ENCODE results near the gene ARHGAP6. TPM values are rescaled to one million over a fixed set of nuclear protein-coding genes. Genes with fewer than 3 reads are reported as not detected.
"Not testable (repeated sequence)": the region's sequence is repeated elsewhere in the genome, so short reads cannot be mapped to it uniquely, and the experiment has no call there.

The ARHGAP6 gene
- total RNA-seq, 6 donors from 2014 or later, result 14.4 to 40.9 (median 18.0) TPM

DNA sequence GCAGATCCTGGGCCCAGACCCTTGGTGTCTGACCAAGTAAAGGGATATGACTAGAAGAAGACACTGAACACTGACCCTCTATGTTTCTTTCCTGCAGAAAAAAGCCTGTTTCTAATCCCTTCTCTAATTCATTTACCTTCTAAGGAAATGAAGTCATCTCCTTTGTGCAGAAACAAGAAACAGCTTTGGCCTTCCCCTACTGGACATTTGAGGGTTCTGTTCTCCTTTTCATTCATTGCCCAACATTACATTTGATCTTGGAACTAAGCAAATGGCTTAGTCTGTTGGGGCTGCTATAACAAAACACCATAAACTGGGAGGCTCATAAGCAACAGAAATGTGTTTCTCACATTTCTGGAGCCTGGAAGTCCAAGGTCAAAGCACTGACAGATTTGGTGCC, 534.6 kb downstream of the ARHGAP6 start:
- TF ChIP-seq POLR2A (IDR thresholded peaks at IDR 0.05), result no peak
- TF ChIP-seq POLR2AphosphoS5 (IDR thresholded peaks at IDR 0.05), result no peak
- no peak for TF ChIP-seq EP300 (IDR thresholded peaks at IDR 0.05)
- TF ChIP-seq, protein P1, sequence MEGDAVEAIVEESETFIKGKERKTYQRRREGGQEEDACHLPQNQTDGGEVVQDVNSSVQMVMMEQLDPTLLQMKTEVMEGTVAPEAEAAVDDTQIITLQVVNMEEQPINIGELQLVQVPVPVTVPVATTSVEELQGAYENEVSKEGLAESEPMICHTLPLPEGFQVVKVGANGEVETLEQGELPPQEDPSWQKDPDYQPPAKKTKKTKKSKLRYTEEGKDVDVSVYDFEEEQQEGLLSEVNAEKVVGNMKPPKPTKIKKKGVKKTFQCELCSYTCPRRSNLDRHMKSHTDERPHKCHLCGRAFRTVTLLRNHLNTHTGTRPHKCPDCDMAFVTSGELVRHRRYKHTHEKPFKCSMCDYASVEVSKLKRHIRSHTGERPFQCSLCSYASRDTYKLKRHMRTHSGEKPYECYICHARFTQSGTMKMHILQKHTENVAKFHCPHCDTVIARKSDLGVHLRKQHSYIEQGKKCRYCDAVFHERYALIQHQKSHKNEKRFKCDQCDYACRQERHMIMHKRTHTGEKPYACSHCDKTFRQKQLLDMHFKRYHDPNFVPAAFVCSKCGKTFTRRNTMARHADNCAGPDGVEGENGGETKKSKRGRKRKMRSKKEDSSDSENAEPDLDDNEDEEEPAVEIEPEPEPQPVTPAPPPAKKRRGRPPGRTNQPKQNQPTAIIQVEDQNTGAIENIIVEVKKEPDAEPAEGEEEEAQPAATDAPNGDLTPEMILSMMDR (IDR thresholded peaks at IDR 0.05), result no peak
- no peaks in the 10 kb centered on the region for H3K9me3 ChIP-seq

DNA sequence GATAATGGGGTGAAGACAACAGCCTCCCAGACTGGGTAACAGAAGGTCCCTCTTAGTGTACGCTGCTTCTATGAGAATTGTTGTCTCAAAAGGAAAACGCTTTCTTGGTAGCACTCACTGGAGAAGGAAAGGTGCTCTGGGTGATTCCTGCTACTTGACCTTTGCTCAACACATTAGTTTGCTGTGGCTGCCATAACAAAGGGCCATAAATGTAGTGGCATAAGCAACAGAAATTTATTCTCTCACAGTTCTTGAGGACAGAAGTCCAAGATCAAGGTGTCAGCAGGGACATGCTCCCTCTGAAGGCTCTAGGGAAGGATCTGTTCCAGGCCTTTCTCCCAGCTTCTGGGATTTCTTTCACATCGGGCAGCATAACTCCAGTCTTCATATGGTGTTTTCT, 535.6 kb downstream of the ARHGAP6 start:
- no peak for DNase-seq
- Histone ChIP-seq H3K9me3 (no peaks in the 10 kb centered on the region), H3K4me3 (no peak overlapping the region), H3K27ac (no peak overlapping the region), H3K27me3 (no peaks in the 10 kb centered on the region), H3K4me1 (no peaks in the 10 kb centered on the region), H3K36me3 (no peaks in the 10 kb centered on the region)
- ATAC-seq (ENCODE audit: low FRiP score in 2 of 2), result no peak
- WGBS, 2 donors, result 62 to 92% methylated on average over 2 to 3 of the region's 3 CpGs
- TF ChIP-seq POLR2AphosphoS5 (IDR thresholded peaks at IDR 0.05) (no peak), POLR2A (IDR thresholded peaks at IDR 0.05) (no peak), EP300 (IDR thresholded peaks at IDR 0.05) (no peak)
- TF ChIP-seq, protein P1 (IDR thresholded peaks at IDR 0.05), result no peak

More for the DNA sequence above, 534.6 kb downstream of the ARHGAP6 start:
- ATAC-seq (ENCODE audit: low FRiP score in 2 of 2) (no peak), DNase-seq (no peak)
- H3K36me3 ChIP-seq, result no peaks in the 10 kb centered on the region
- H3K27me3 ChIP-seq, result no peaks in the 10 kb centered on the region
- no peak overlapping the region for H3K27ac ChIP-seq
- no peaks in the 10 kb centered on the region for H3K4me1 ChIP-seq
- no peak overlapping the region for H3K4me3 ChIP-seq

DNA sequence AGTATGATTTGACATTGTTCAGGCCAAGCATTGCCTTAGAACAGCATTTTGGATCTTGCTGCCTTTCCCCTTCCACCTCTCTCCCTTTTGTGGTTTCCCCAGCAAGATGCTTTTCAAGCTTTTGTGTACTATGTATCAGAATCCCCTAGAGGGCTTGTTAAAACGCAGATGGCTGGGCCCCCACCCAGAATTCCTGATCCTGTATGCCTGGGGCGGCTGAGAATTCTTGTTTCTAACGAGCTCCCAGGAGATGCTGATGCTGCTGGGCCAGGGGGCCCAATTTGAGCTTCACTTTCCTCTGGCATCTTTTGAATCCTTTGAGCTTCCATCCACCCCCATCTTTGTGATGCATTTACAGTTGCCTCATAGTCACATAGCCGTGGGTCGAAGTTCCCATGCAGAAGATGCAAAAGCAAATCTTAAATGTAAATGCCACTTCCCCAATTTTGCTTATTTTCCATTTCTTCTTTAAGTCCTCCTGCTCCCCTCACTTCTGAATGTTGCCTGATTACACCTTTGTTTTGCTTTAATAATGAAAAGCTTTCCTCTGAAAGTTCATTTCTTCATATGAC, 536.1 kb downstream of the ARHGAP6 start:
- no peak for DNase-seq
- no peaks in the 10 kb centered on the region for H3K9me3 ChIP-seq
- H3K36me3 ChIP-seq, result no peaks in the 10 kb centered on the region
- no peak overlapping the region for H3K4me3 ChIP-seq
- no peaks in the 10 kb centered on the region for H3K27me3 ChIP-seq
- WGBS, 2 donors, result 58 to 67% methylated on average over 5 of the region's 5 CpGs
- ATAC-seq (ENCODE audit: low FRiP score in 2 of 2), result no peak
- H3K27ac ChIP-seq, result no peak overlapping the region
- TF ChIP-seq POLR2AphosphoS5 (IDR thresholded peaks at IDR 0.05) (no peak), POLR2A (IDR thresholded peaks at IDR 0.05) (no peak), EP300 (IDR thresholded peaks at IDR 0.05) (no peak)
- TF ChIP-seq, protein P1 (IDR thresholded peaks at IDR 0.05), result no peak
- H3K4me1 ChIP-seq, result no peaks in the 10 kb centered on the region

DNA sequence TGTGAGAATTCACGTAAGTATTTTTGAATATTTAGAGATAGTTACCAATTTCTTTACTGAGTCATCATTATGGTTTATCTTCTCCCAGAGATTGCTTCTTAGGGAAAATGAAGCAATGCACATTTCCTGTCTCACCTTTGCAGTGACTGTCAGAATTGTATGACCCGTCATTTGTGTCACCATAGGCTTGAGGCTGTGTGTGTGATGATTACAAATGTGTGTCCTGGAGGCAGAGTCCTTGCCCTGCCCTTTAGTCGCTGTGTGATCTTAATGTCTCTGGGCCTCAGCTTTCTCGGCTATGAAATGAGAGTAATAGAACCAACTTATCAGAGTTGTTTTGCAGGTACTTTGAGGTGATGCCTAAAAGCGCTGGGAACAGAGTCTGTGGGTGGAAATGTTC, 540.7 kb downstream of the ARHGAP6 start:
- Histone ChIP-seq H3K9me3 (no peaks in the 10 kb centered on the region), H3K4me1 (no peaks in the 10 kb centered on the region), H3K4me3 (no peak overlapping the region), H3K27ac (no peak overlapping the region), H3K27me3 (no peaks in the 10 kb centered on the region), H3K36me3 (peaks cover 0 to 22% (median 3%) of the 10 kb centered on the region in 4 donors)
- no peak for DNase-seq
- WGBS, 2 donors, result 71 to 92% methylated on average over 4 to 5 of the region's 5 CpGs
- TF ChIP-seq POLR2AphosphoS5 (IDR thresholded peaks at IDR 0.05) (no peak), POLR2A (IDR thresholded peaks at IDR 0.05) (no peak), EP300 (IDR thresholded peaks at IDR 0.05) (no peak)
- TF ChIP-seq, protein P1 (IDR thresholded peaks at IDR 0.05), result no peak
- ATAC-seq (ENCODE audit: low FRiP score in 2 of 2), result no peak

DNA sequence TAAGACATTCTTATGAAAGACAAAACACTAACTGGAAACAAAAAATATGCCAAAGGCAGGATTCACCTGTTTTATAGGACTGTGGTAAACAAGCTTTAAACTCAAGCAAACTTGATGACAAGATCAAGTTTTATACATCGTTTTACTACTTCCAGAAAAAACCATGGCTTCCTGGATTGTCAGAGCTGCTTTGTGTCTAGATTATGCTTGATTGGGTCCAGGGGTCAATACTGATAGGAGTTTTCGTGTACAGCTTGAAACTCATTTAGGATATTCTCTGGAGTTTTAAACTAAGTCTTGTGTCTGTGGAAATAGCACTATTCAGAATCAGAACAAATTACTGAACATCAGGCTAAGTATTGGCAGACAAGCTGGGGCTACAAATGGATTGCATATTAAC, 541.6 kb downstream of the ARHGAP6 start:
- DNase-seq (no peak), ATAC-seq (ENCODE audit: low FRiP score in 2 of 2) (no peak)
- Histone ChIP-seq H3K4me3 (no peak overlapping the region), H3K36me3 (peaks cover 0 to 31% (median 6%) of the 10 kb centered on the region in 4 donors), H3K27ac (no peak overlapping the region), H3K27me3 (no peaks in the 10 kb centered on the region), H3K4me1 (no peaks in the 10 kb centered on the region), H3K9me3 (no peaks in the 10 kb centered on the region)
- TF ChIP-seq, protein P1 (IDR thresholded peaks at IDR 0.05), result no peak
- no peak for TF ChIP-seq POLR2A (IDR thresholded peaks at IDR 0.05)
- TF ChIP-seq POLR2AphosphoS5 (IDR thresholded peaks at IDR 0.05), result no peak
- TF ChIP-seq EP300 (IDR thresholded peaks at IDR 0.05), result no peak
- WGBS, 2 donors, result 55 to 58% methylated on average over 2 of the region's 2 CpGs

DNA sequence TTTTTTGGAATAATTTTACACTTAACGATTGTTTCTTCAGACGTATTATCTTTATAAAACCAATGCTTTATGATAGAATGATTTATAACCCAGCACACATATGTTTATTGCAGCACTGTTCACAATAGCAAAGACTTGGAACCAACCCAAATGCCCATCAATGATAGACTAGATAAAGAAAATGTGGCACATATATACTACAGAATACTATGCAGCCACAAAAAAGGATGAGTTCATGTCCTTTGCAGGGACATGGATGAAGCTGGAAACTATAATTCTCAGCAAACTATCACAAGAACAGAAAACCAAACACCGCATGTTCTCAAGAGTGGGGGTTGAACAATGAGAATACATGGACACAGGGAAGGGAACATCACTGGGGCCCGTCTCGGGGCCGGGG, 542.6 kb downstream of the ARHGAP6 start:
- not testable (repeated sequence) for H3K27me3 ChIP-seq; DNase-seq; H3K4me3 ChIP-seq; H3K27ac ChIP-seq; H3K9me3 ChIP-seq; ATAC-seq (ENCODE audit: low FRiP score in 2 of 2); H3K4me1 ChIP-seq
- H3K36me3 ChIP-seq, result peaks cover 0 to 41% (median 10%) of the 10 kb centered on the region in 4 donors
- WGBS, 2 donors, result 91 to 94% methylated on average over 6 of the region's 6 CpGs

Measured in upper lobe of left lung (tissue), 6 donors.